Peyer's patch (tissue), 4 donors: Measurements from ENCODE around the gene CBX8.

ENCODE experiments used
- CTCF ChIP-seq, 6 experiments: fragments of 450-650 bp in 4 of 6; fragments of 200-600 bp in 2 of 6; sonication (generic) in 1 of 6; IDR thresholded peaks; one replicate each; pipeline ENCODE4 v1.5.1; 2017 to 2019; ENCODE audit warnings: antibody characterized with exemption in 6 of 6, mild to moderate bottlenecking in 3 of 6, moderate library complexity in 1 of 6
- POLR2A ChIP-seq, 2 donors: fragments of 450-650 bp; IDR thresholded peaks; one replicate each; pipeline ENCODE4 v1.5.1; 2017; ENCODE audit warnings: antibody characterized with exemption in 2 of 2, mild to moderate bottlenecking in 2 of 2, moderate library complexity in 2 of 2

- TF ChIP-seq CTCF (IDR thresholded peaks at IDR 0.05) (no peak), POLR2A (IDR thresholded peaks at IDR 0.05) (no peak)
These were observed 53.9 kb downstream of the CBX8 start for GRCh38 chr17:79742951-79743476.
